ENCODE results near the gene OPN4.

- TF ChIP-seq CTCF (IDR thresholded peaks at IDR 0.05) (no peak), POLR2A (IDR thresholded peaks at IDR 0.05) (no peak)
These were observed 38.9 kb downstream of the OPN4 start for GRCh38 chr10:86693275-86693674.

Measured in testis (tissue), 2 donors.